ENCODE results near the gene OTUD4. TPM values are rescaled to one million over a fixed set of nuclear protein-coding genes. Genes with fewer than 3 reads are reported as not detected.

Gene OTUD4
- total RNA-seq, 2 donors from 2014 or later: 30.3 to 31.2 TPM

- no peak for DNase-seq
- intact Hi-C loops (cut with DNase I, micrococcal nuclease): no loop called here
- no peak for ATAC-seq
Observed at GRCh38 chr4:145083891-145084605, 96.3 kb downstream of the OTUD4 start.

Other genes starting within 250 kb of the OTUD4 start
- 10 to 100 TPM in 1 of 2 donors, 1 to 10 TPM in 1; 9.9 to 11.8 TPM for gene ANAPC10, start 82.4 kb downstream of the OTUD4 start, total RNA-seq
- 10 to 100 TPM; 24.5 to 35.2 TPM for gene ABCE1, start 82.3 kb downstream of the OTUD4 start, total RNA-seq